SKM-1 treated with dmso at 0.1 percent for 144 hours (cell line): ENCODE measurements around the gene RNASEH2B.
A peak's percentile ranks its signal among the peaks of the same experiment; 100 is the strongest.

ENCODE experiments used
- DNase-seq: peaks from one replicate; lab custom pipeline; 2025; ENCODE audit not compliant: unreplicated experiment; lab: John Stamatoyannopoulos, UW

Gene RNASEH2B

DNA sequence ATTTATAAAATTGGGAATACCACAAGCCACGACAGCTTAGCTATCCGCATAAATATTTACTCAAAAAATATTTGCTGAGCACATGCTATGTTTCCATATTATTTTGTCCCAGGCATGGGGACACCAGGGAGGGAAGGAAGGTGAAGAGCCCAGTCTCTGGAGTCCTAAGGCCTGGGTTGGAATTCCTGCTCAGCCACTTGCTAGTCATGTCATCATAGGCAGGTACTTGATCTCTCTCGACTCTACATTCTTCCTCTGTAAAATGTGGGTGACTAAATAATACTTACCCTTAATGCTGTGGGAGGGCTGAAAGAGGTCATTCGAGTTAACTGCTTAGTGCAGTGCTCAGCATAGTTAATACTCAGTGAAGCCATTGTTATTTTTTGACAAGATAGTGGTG lies 4.3 kb upstream of the RNASEH2B start:
- DNase-seq = no peak

DNA sequence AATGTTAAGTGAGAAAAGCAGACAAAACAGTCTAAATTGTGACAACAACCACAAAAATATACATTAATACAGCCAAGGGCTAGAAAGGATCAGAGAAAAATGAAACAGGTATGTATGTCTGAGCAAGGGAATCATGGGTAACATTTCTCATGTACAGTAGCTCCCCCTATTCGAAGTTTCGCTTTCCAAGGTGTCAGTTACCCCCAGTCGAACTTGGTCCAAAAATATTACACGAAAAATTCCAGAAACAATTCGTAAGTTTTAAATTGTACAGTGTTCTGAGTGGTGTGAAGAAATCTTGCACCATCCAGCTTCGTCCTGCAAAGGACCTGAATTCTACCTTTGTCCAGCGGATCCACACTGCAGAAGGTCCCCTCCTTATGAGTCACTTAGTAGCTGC lies 1.8 kb upstream of the RNASEH2B start:
- DNase-seq = no peak

DNA sequence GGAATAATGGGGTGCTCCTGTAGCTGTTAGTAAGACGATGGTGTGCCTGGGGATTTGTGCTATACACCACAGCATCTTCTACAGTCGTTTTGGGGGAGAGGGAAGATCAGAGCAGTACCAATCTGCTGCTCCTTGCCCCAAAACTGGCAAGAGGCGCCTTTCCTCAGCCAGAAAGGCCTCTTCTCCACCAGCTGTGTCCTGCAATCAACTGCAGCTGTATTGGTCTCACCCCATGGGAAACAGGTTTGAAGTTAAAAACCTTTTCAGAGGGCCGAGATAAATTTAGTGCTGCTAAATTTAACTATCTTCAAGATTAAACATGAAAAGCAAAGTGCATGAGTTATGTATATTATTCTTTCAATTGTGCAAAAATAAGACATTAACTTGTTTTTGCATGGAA lies 1.2 kb upstream of the RNASEH2B start:
- no peak for DNase-seq

DNA sequence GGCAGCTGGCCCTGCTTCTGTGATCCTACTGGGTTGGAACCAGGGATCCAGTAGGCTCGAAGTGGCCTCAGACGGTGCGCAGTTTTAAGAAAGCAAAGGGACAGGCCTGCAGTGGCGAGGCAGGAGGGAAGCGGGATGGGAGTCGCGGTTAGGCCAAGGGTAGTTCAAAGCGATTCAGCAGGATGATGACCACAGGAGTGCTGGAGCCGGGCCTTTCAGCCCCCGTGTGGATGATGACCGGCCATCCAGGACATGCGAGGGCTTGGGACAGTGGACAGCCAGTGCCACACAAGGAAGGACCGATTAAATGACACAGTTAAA lies 854 bp downstream of the RNASEH2B start:
- DNase-seq = peak; percentile 39

DNA sequence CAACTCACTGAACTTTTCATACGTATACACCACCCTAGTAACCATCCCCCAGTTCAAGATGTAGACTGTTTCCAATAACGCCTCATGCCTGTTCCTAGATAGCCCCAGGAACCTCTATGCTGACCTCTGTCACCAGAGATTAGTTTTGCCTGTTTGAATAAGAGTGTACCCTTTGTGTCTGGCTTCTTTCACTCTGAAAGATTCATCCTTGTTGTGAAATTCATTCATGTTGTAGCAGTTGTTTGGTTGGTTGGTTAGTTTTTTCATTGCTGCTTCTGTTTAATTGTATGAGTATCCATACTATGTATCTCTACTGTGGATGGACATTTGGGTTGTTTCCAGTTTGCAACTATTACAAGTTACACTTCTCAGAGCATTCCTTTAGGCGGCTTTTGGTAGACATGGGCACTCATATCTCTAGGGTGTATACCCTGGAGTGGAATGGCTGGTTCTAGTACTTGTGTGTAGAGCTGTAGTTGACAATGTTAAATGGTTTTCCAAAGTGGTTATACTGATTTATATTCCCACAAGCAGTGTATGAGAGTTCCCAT lies 1.6 kb downstream of the RNASEH2B start:
- no peak for DNase-seq

DNA sequence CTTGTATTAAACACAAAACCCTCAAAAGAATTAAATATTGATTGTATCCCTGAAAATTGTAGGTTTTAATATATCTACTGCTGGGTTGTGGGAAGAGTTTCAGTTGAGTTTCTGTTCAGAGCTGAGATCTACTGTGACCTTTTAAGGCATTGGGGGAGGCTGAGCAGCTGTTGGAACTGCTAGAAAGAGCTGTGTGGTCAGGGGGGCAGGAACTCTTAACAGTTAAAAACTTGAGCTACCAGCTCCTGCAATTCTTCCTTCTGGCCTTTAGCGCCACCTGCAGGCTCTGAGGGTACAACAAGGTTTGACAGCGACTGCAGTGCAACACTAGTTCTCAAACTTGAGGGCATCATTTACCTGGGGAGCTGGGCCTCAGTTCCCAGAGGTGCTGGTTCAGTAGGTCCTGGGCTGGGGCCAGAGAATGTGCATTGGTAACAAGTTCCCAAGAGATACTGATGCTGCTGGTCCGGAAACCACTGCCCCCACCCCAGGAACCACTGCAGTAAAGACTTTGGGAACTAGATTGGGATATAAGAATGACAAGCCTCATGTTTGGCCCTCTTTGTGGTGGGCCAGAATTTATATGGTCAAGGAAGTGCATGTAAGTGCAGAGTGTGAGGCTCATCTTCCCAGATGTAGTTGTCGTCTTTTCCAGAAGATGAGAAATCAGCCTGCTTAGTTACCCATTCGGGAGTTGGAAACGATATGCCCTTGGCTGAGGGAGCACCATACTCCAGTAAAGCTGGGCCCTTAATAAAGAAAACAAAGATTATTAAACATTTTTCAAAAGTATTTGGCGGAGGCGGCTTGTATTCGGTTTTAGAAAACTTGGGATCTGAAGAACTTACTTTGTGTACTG lies 2.6 kb downstream of the RNASEH2B start:
- DNase-seq = peak; percentile 85

DNA sequence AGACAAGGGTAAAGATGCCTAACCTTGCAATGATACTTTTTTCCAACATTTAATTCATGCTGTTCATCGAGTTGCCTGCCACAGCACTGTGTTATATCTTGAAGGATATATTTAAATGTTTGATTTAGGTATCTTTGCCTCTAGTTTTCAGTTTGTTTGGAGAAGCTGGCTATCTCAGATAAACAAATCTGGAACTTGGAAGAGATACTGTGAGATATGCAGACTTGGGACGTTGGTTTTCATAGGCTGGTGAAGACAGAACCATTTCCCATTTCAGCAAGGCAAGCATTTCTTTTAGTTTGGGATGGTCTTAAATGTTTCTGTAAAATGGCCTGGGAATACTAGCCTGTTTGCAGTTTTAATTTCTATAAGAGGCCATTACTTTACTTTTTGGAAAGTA lies 3.3 kb downstream of the RNASEH2B start:
- DNase-seq = no peak

DNA sequence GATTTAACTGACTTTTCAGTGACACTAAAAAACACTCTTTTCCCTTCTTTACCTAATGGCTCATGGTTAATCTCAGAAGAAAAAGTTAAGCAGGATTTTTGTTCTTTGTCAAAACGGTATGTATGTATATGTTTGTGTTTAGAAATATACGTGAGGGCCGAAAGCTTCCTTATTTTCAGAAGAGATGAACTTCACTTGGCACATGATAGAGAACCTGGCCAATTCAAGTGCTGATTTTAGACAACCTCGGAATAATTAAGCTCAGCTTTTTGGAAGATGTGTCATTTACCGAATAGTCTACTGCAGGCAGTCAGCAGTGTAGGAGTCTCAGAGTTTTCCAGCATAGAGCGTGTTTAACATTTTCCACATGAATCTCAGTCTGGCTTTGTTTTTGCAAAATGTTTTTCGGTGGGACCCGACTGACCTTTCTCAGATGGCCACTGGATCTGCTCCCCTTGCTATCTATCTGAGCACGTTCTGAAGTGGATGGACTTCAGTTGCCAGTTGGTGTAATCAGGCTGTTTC lies 4.6 kb downstream of the RNASEH2B start:
- DNase-seq = no peak

DNA sequence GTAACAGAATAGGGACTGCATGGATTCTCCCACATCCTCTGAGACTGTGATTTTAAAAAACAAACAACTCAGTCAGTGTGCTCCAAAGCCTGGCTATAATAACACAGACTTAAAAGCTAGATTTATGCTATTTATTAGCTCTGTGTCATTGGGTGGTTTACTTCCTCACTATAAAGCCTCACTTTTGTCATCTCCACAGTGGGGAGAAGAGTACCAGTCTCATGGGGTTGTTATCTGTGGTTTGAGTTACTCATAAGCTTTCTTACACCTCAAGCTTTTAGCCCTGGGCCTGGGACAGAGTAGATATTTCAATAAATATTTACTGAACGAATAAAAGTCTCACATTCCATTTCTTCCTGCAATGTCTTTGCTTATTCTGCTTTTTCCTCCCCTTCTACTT lies 5.3 kb downstream of the RNASEH2B start:
- no peak for DNase-seq

DNA sequence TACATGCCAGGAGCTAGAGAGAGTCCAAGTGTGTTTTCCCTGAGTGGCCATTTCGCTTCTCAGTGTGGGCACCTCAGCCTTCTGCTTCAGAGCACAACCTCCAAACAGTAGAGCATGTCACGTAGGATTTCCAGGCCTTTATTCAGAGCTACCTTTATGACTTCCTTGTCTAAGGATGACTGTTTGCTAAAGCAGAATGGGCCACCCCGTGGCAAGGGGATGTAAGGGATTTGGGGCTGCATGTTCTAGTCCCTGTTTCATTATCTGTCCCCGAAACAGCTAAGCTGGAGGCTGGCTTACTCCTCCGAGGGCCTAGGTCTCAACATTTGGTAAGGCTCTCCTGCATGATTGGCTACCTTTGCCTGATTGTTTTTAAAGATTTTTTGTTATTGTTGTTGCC lies 6.0 kb downstream of the RNASEH2B start:
- no peak for DNase-seq

DNA sequence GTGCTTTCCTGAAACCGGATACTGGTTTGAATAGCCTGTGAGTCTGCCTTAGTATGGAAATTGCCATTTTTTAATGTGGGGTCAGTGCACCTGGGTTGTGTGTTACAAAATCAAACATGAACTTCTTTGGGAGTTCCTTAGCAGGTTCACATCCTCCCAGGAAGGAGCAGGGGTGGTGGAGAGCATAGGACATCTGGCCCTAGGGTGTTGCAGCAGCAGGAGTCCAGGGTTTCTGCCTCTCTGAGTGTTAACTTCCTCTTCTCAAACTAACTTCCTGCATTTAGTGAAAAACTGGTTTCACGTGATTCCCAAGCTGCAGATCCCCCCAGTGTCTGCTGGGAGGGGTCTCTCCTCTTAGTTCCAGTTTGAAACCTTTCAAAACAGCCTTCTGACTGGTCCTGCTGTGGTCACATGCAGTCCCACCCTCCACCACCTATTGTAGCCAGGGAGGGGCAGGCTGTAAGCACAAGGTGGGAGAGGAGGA lies 7.2 kb downstream of the RNASEH2B start:
- DNase-seq = peak; percentile 88

DNA sequence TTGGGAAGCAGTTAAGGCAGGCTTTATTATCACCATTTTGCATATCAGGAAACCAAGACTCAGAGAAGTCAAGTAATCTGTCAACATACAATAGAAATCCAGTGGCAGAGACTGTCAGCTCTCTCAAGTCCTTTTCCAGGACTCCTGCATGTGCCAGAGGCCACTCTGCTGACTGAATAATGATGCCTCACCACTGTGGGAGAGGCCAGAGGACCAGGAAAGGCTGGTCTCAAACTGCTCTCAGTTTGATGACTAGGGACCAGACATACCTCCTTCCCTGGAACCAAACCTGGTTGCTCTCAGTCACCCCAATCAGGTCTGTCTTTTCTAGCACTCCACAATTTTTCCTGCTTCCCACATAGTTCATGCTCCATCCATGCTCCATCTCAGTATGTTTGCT lies 8.0 kb downstream of the RNASEH2B start:
- no peak for DNase-seq

DNA sequence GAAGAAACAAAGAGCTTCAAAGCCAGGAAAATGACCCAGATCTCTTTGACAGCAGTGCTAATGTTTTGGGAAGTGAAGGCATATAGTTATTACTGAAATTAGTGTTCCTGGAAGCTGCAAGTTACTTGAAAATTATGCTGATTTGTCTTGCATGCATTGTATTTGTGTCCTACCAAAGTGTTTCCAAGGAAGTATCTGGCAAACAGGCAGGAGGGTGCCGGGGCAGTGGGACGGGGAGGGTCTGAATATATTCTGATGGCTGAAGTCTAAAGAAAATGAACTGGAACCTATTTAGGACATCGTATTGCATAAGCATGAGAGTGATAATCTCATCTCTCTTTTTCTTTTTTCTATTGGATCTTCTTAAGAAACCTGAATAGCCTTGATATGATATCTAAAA lies 9.0 kb downstream of the RNASEH2B start:
- DNase-seq = no peak

DNA sequence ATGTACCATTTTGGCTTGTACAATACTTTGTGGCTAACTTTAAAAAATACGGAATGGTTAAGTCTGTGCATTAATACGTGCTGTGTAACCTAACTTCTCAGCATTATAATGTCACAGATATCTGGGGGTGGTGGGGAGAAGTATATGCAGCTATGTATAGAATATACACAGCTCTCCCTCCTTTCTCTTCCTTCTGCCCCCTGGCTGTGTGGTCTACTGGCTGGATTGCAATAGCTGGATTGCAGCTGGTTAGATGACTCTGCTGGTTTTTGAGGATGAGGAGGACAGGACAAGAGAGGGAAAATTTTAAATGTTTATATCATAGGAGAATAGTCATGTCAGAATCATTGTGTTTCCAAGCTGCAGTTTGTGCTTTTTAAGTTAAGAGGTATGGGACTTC lies 9.7 kb downstream of the RNASEH2B start:
- DNase-seq = no peak

DNA sequence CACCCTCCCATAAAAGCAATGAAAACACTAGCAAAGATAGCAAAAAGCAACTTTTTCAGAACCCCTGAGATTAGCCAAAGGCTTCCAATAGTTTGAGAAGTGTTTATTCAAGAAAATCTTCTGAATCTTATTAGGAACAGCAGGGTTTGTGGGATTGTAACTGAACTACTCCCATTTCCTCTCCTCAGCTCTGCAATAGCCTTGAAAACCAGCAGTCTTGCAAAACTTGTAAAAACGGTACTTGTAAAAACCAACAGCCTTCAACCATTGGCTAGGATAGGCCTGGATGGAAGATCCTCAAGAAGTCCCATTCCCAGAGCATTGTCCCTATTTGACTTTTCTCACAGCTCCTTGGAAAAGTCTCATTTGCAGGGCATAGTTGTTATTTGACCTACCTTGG lies 12.1 kb downstream of the RNASEH2B start:
- DNase-seq = no peak

DNA sequence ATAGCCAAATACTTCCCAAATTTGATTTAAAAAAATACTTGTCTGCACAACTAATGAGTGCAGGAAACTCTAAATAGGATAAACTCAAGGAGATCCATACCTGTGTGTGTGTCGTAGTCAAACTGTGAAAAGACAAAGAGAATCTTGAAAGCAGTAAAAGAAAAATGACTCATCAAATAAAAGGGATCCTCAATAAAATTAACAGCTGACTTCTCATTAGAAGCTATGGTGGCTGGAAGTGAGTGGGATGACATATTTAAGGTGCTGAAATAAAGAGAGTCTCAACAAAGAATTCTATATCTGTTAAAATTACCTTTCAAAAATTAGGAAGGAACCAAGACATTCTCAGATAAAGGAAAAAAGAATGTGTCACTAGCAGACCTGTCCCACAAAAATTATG lies 13.7 kb downstream of the RNASEH2B start:
- DNase-seq = peak; percentile 9

DNA sequence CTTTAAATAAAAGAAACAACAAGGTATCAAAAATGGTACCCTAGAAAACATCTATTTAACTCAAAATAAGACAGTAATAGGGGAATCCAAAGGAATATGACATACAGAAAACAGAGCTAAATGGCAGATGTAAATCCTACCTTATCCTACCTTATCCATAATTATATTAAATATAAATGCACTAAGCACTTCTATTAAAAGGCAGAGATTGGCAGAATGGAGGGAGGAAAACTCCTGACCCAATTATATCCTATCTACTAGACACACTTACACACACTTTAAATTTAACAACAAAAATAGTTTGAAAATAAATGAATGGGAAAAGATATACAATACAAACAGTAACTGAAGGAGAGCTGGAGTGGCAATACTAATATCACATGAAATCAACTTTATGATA lies 14.4 kb downstream of the RNASEH2B start:
- DNase-seq = no peak

DNA sequence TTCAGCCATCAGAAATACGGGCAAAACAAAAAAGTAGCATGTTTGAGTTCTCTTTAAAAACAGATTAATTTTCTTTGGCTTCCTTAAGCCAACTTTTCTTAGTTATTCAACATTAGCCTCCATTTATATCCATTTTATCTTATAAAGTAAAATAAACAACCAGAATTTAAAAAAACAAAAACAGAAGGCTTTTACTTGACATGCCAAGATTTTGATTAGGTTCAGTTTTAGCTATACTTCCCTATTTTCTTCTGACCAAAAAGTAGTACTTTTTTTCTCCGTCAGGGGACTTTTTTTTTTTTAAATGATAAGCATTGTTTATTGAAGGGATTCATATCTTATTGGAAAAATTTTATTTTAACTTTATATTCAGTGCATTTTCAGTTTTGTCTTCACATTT lies 18.1 kb downstream of the RNASEH2B start:
- no peak for DNase-seq

DNA sequence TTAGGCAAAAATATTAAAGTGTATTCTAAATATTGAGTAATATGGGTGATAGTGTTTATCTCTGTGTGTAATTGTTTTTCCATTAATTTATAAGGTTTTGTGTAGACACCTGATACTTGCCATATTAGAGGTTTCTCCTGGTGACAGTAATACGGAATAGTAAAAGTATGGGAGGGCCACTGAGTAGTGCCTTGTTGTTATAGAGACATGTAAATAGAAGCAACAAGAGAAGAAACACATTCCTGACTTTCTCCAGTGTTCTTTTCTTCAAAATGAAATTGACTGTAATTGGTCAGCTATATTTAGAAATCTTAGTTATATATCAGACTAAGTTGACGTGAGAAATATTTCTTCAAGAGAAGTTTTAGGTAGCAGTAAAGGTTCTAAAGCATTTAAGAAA lies 18.5 kb downstream of the RNASEH2B start:
- DNase-seq = no peak

DNA sequence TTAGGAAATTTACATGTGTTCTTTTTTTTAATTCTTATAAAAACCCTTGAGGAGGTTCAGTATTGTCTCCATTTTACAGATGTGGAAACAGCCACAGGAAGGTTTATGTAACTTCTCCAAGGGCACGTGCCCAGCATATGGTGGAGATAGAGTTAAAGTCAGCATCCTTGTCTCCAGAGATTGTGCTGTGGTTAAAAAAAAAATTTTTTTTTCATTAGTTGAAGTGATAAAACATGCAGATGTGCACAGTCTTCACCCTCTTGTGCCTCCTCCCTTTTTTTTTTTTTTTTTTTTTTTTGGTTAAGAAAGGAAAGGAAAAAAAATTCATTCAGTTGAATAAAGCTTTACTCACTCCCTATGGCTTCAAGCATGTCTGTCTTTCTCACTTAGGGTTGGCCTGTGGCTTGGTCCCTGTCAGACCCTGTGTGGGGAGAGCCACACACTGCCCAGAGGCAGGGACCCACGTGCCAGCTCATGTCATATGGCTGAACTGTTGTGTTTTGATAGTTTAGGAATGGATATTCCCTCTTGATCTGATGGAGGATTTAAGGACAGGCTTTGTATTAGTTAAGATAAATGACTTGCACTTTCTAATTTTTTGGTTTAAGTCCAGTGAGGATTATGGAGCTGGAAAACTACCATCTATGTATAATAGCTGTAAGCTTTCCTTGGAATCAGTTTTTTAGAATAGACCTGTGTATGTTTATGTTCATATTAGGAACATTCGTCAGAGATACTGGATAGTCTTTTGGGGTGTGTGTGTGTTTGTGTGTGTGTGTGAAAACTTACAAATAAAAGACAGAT lies 19.3 kb downstream of the RNASEH2B start:
- DNase-seq = no peak

DNA sequence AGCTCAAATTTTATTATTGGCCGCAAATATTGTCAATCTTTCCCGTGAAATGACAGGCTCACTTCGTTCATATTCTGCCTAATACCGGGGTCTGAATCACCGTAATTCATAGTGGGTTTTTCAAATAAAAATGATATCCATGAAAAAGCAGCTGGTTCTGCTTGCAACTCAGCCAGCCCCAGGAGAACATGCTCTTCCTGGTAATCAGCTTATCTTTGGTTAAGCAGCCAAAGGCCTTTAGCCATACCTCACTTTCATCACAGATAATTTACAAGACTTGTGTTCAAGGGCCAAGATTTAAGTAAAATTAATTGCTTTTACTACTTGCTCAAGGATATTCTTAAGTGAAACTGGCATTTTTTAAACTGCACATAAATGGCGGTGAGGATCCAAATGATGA lies 22.5 kb downstream of the RNASEH2B start:
- DNase-seq = no peak
